CD14-positive monocyte (primary cell): ENCODE measurements around the gene TYRP1. TPM values are rescaled to one million over a fixed set of nuclear protein-coding genes. Genes with fewer than 3 reads are reported as not detected.

Source experiments
- DNase-seq, 3 donors: peaks; one replicate each; pipeline ENCODE4 v3.0.0-alpha.2; 2011 to 2022
- H2AFZ ChIP-seq: 2 replicates; pipeline ENCODE4 v1.6.0; 2012; ENCODE audit warnings: mild to moderate bottlenecking, low read depth, low read length, inconsistent platforms; ENCODE audit not compliant: insufficient read depth, poor library complexity, severe bottlenecking
- H3K27ac ChIP-seq, 2 donors: 1 replicate in 1 of 2; 2 replicates in 1 of 2; pipeline ENCODE4 v1.5.1; 2012 to 2013; ENCODE audit warnings: low read length in 2 of 2, control low read depth in 1 of 2, inconsistent platforms in 1 of 2, low read depth in 1 of 2, mild to moderate bottlenecking in 1 of 2
- H3K27me3 ChIP-seq, 2 donors: one replicate each; pipeline versions ENCODE4 v1.6.0 to v1.6.1; 2011 to 2013; ENCODE audit warnings: low read length in 2 of 2; ENCODE audit not compliant: control insufficient read depth in 2 of 2, insufficient read depth in 2 of 2
- H3K36me3 ChIP-seq, 2 donors: replicated peaks in 1 of 2; 1 replicate in 1 of 2; 2 replicates in 1 of 2; pipeline versions ENCODE4 v1.5.1 to v1.6.1; 2012 to 2013; ENCODE audit warnings: low read length in 2 of 2, control low read depth in 1 of 2, inconsistent platforms in 1 of 2, mild to moderate bottlenecking in 1 of 2; ENCODE audit not compliant: insufficient read depth in 2 of 2, control insufficient read depth in 1 of 2
- H3K4me1 ChIP-seq, 2 donors: 1 replicate in 1 of 2; 2 replicates in 1 of 2; pipeline versions ENCODE4 v1.5.1 to v1.6.1; 2012 to 2013; ENCODE audit warnings: low read length in 2 of 2, control low read depth in 1 of 2, inconsistent platforms in 1 of 2, mild to moderate bottlenecking in 1 of 2, moderate library complexity in 1 of 2; ENCODE audit not compliant: insufficient read depth in 2 of 2, control insufficient read depth in 1 of 2
- H3K4me2 ChIP-seq: replicated peaks from 2 replicates; pipeline ENCODE3; 2012; ENCODE audit warnings: low read length, moderate library complexity, mild to moderate bottlenecking; ENCODE audit not compliant: poor library complexity, severe bottlenecking; ENCODE audit errors: extremely low read depth
- H3K4me3 ChIP-seq, 3 experiments: fragments of 200-600 bp in 1 of 3; sonication (generic) in 1 of 3; replicated peaks in 1 of 3; 1 replicate in 2 of 3; 2 replicates in 1 of 3; pipeline ENCODE4 v1.5.1; 2011 to 2013; ENCODE audit warnings: low read length in 3 of 3, mild to moderate bottlenecking in 3 of 3, control low read depth in 2 of 3, low read depth in 2 of 3, inconsistent platforms in 1 of 3, moderate library complexity in 1 of 3
- H3K79me2 ChIP-seq: 2 replicates; pipeline ENCODE4 v1.6.0; 2012; ENCODE audit warnings: mild to moderate bottlenecking, control low read depth, inconsistent platforms, low read length, moderate library complexity; ENCODE audit not compliant: insufficient read depth
- H3K9ac ChIP-seq: 2 replicates; pipeline ENCODE4 v1.6.0; 2017; ENCODE audit warnings: low read length, mild to moderate bottlenecking; ENCODE audit not compliant: insufficient read depth, poor library complexity, severe bottlenecking
- H3K9me3 ChIP-seq, 2 donors: replicated peaks in 1 of 2; 1 replicate in 1 of 2; 2 replicates in 1 of 2; pipeline versions ENCODE4 v1.5.1 to v1.6.1; 2012 to 2013; ENCODE audit warnings: low read length in 2 of 2, control low read depth in 1 of 2; ENCODE audit not compliant: control insufficient read depth in 1 of 2, insufficient read depth in 1 of 2
- H4K20me1 ChIP-seq: 2 replicates; pipeline ENCODE4 v1.6.0; 2012; ENCODE audit warnings: mild to moderate bottlenecking, low read length, control low read depth, moderate library complexity; ENCODE audit not compliant: insufficient read depth
- H3K27ac Mint-ChIP-seq, 7 donors: one replicate each; pipeline ENCODE4 v1.8.0; 2020; ENCODE audit warnings: mild to moderate bottlenecking in 7 of 7, mixed read lengths in 7 of 7, moderate library complexity in 6 of 7, inconsistent platforms in 2 of 7
- H3K27me3 Mint-ChIP-seq, 3 donors: one replicate each; pipeline ENCODE4 v1.8.0; 2021 to 2022; ENCODE audit warnings: low read depth in 3 of 3, mild to moderate bottlenecking in 3 of 3, mixed read lengths in 3 of 3, moderate library complexity in 3 of 3, inconsistent platforms in 1 of 3
- H3K36me3 Mint-ChIP-seq, 2 donors: one replicate each; pipeline ENCODE4 v1.8.0; 2020; ENCODE audit warnings: mixed read lengths in 2 of 2, inconsistent platforms in 1 of 2, mild to moderate bottlenecking in 1 of 2
- H3K4me1 Mint-ChIP-seq: one replicate; pipeline ENCODE4 v1.8.0; 2020; ENCODE audit warnings: mild to moderate bottlenecking, mixed read lengths
- H3K4me3 Mint-ChIP-seq, 2 donors: one replicate each; pipeline ENCODE4 v1.8.0; 2020; ENCODE audit warnings: mild to moderate bottlenecking in 2 of 2, mixed read lengths in 2 of 2, moderate library complexity in 1 of 2
- H3K9me3 Mint-ChIP-seq, 7 donors: one replicate each; pipeline ENCODE4 v1.8.0; 2020 to 2022; ENCODE audit warnings: mixed read lengths in 7 of 7, mild to moderate bottlenecking in 6 of 7, moderate library complexity in 6 of 7, inconsistent platforms in 2 of 7
- WGBS: methylation state at CpG from one replicate; pipeline ENCODE4 v1.1.5; 2013; ENCODE audit warnings: missing lambda C conversion rate; ENCODE audit not compliant: insufficient coverage; 5-methylcytosine and 5-hydroxymethylcytosine counted together
- intact Hi-C, 2 donors: fragments of 100-400 bp; cut with micrococcal nuclease; formaldehyde crosslinking; loops; one replicate each; pipeline versions ENCODE4 v1.15.0 to v1.15.1; 2023
- polyA plus RNA-seq, 3 donors: library from polyadenylated mRNA; depleted of rRNA in 1 of 3; unstranded in 2 of 3; stranded (reverse) in 1 of 3; fragments of 300-500 nt in 2 of 3; fragments of >200 nt in 1 of 3; fragmentation: Illumina TruSeq in 2 of 3; gene quantifications; 1 replicate in 2 of 3; 2 replicates in 1 of 3; pipeline ENCODE4 v1.2.3, GENCODE V29; 2012 to 2021
- TF ChIP-seq, protein P1 (sequence below): fragments of 200-600 bp; IDR thresholded peaks from one replicate; pipeline ENCODE4 v1.8.0; 2022; ENCODE audit warnings: antibody characterized with exemption, mild to moderate bottlenecking

The TYRP1 gene
- polyA plus RNA-seq, 3 donors = not detected

DNA sequence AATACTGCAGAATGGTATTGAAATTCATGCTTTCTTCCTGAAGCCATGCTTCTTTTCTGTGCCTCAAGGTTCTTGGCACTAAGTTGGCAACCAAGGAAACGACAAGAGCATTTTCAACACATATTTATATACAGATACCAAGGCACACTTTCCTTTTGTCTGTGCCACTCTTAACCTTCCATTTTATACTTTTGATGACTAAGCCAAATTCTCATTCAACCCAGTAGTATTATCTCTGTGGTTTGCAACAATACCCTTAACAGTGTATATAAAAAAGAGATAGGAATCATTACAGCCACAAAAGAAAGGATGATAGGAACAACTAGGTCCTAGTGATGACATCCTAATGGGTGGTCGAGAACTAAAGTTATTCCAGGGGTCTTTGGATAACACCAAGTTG lies 36.0 kb upstream of the TYRP1 start:
- Mint-ChIP-seq H3K27ac (no peak overlapping the region), H3K4me1 (peaks cover 5% of the 10 kb centered on the region), H3K27me3 (peaks cover 0 to 2% (median 1%) of the 10 kb centered on the region in 3 donors), H3K36me3 (no peaks in the 10 kb centered on the region), H3K4me3 (no peak overlapping the region), H3K9me3 (peaks cover 5 to 16% (median 7%) of the 10 kb centered on the region in 7 donors)
- 90% methylated on average over 2 of the region's 2 CpGs for WGBS
- H3K79me2 ChIP-seq = no peaks in the 10 kb centered on the region
- H3K36me3 ChIP-seq = no peaks in the 10 kb centered on the region
- intact Hi-C loops = no loop called here
- peaks cover 12 to 21% of the 10 kb centered on the region in 2 donors for H3K9me3 ChIP-seq
- H2AFZ ChIP-seq = no peak overlapping the region
- DNase-seq = no peak
- no peak overlapping the region for H3K9ac ChIP-seq
- no peaks in the 10 kb centered on the region for H3K4me1 ChIP-seq
- H3K4me3 ChIP-seq = no peak overlapping the region
- H3K4me2 ChIP-seq = no peak overlapping the region
- no peaks in the 10 kb centered on the region for H3K27me3 ChIP-seq
- H4K20me1 ChIP-seq = no peaks in the 10 kb centered on the region
- TF ChIP-seq, protein P1, sequence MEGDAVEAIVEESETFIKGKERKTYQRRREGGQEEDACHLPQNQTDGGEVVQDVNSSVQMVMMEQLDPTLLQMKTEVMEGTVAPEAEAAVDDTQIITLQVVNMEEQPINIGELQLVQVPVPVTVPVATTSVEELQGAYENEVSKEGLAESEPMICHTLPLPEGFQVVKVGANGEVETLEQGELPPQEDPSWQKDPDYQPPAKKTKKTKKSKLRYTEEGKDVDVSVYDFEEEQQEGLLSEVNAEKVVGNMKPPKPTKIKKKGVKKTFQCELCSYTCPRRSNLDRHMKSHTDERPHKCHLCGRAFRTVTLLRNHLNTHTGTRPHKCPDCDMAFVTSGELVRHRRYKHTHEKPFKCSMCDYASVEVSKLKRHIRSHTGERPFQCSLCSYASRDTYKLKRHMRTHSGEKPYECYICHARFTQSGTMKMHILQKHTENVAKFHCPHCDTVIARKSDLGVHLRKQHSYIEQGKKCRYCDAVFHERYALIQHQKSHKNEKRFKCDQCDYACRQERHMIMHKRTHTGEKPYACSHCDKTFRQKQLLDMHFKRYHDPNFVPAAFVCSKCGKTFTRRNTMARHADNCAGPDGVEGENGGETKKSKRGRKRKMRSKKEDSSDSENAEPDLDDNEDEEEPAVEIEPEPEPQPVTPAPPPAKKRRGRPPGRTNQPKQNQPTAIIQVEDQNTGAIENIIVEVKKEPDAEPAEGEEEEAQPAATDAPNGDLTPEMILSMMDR = no peak
- no peak overlapping the region for H3K27ac ChIP-seq

DNA sequence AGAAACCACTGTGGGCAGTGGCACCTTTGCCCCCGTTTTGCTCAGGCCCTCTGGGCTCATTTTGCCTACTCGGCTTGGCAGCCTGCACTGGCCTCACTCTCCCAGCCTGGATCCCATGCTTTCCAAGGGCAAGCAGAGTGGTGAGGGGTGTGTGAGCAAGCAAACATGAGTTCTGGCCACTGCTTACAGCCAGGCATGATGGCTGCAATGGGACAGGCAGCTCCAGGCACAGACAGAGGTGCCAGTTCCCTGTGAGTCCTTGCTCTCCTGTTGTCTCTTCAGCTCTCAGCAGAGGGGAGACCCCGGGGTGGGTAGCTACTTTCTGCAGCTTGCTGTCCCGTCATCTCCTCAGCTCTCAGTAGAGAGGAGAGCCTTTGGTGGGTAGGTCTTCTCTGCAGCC lies 35.2 kb upstream of the TYRP1 start:
- no peak overlapping the region for H3K9ac ChIP-seq
- no peak overlapping the region for H3K4me3 ChIP-seq
- TF ChIP-seq, protein P1 = no peak
- no peaks in the 10 kb centered on the region for H3K4me1 ChIP-seq
- no peaks in the 10 kb centered on the region for H3K79me2 ChIP-seq
- H3K4me2 ChIP-seq = no peak overlapping the region
- Mint-ChIP-seq H3K36me3 (no peaks in the 10 kb centered on the region), H3K27me3 (peaks cover 0 to 2% (median 1%) of the 10 kb centered on the region in 3 donors), H3K9me3 (peaks cover 5 to 16% (median 7%) of the 10 kb centered on the region in 7 donors), H3K4me1 (peaks cover 5% of the 10 kb centered on the region), H3K4me3 (no peak overlapping the region), H3K27ac (peak overlapping the region in 1 of 7 donors; percentile 62)
- H3K27me3 ChIP-seq = no peaks in the 10 kb centered on the region
- no peak for DNase-seq
- H4K20me1 ChIP-seq = no peaks in the 10 kb centered on the region
- H3K36me3 ChIP-seq = no peaks in the 10 kb centered on the region
- WGBS = 83% methylated on average over 2 of the region's 4 CpGs
- H2AFZ ChIP-seq = no peak overlapping the region
- intact Hi-C loops = no loop called here
- no peak overlapping the region for H3K27ac ChIP-seq
- H3K9me3 ChIP-seq = peaks cover 12 to 21% of the 10 kb centered on the region in 2 donors
